DOHH2 (cell line): ENCODE results near the gene NTPCR.

Source experiments
- H3F3A ChIP-seq: fragments of 200-600 bp; sonication (generic), shearing (Covaris generic); 2 replicates; pipeline ENCODE4 v1.6.0; 2016; ENCODE audit warnings: antibody characterized with exemption, mild to moderate bottlenecking; ENCODE audit not compliant: control insufficient read depth, insufficient read depth
- H3K27ac ChIP-seq: fragments of 200-600 bp; sonication (generic); 2 replicates; pipeline ENCODE4 v1.5.1; 2014; ENCODE audit warnings: low read depth, mild to moderate bottlenecking, low read length, moderate library complexity
- H3K27me3 ChIP-seq: fragments of 200-600 bp; sonication (generic); 2 replicates; pipeline ENCODE4 v1.6.1; 2014; ENCODE audit warnings: mild to moderate bottlenecking, low read length, mixed read lengths; ENCODE audit not compliant: control insufficient read depth
- H3K36me3 ChIP-seq: fragments of 200-600 bp; sonication (generic); 2 replicates; pipeline ENCODE4 v1.6.1; 2014; ENCODE audit warnings: mild to moderate bottlenecking, low read length, moderate library complexity, mixed read lengths; ENCODE audit not compliant: control insufficient read depth
- H3K4me1 ChIP-seq: fragments of 200-600 bp; sonication (generic); 2 replicates; pipeline ENCODE4 v1.6.1; 2014; ENCODE audit warnings: mild to moderate bottlenecking, low read length, mixed read lengths; ENCODE audit not compliant: control insufficient read depth
- H3K4me2 ChIP-seq: fragments of 200-600 bp; sonication (generic); 2 replicates; pipeline ENCODE4 v1.6.0; 2014; ENCODE audit warnings: mild to moderate bottlenecking, low read length, moderate library complexity
- H3K4me3 ChIP-seq: fragments of 200-600 bp; sonication (generic); 2 replicates; pipeline ENCODE4 v1.5.1; 2014; ENCODE audit warnings: mild to moderate bottlenecking, low read length, mixed read lengths
- H3K79me2 ChIP-seq: fragments of 200-600 bp; sonication (generic); 2 replicates; pipeline ENCODE4 v1.6.1; 2014; ENCODE audit warnings: mild to moderate bottlenecking, low read length, mixed read lengths; ENCODE audit not compliant: control insufficient read depth
- H3K9me2 ChIP-seq: fragments of 200-600 bp; sonication (generic); replicated peaks from 2 replicates; pipeline ENCODE4 v1.6.1; 2014; ENCODE audit warnings: mild to moderate bottlenecking, low read length, mixed read lengths; ENCODE audit not compliant: control insufficient read depth
- H3K9me3 ChIP-seq: fragments of 200-600 bp; sonication (generic); 2 replicates; pipeline ENCODE4 v1.6.1; 2014; ENCODE audit warnings: antibody characterized with exemption, low read length, mixed read lengths; ENCODE audit not compliant: control insufficient read depth, insufficient read depth
- H4K20me1 ChIP-seq: fragments of 200-600 bp; sonication (generic); 2 replicates; pipeline ENCODE4 v1.6.0; 2014; ENCODE audit warnings: low read depth, mild to moderate bottlenecking, antibody characterized with exemption, low read length, moderate library complexity; ENCODE audit not compliant: control insufficient read depth, insufficient read depth
- EZH2phosphoT487 ChIP-seq: fragments of 200-600 bp; sonication (generic); IDR thresholded peaks from 2 replicates; pipeline ENCODE4 v1.6.1; 2017; ENCODE audit warnings: borderline replicate concordance, mild to moderate bottlenecking, antibody characterized with exemption, low read length, moderate library complexity, mixed read lengths
- TF ChIP-seq, protein P1 (sequence below): fragments of 200-600 bp; sonication (generic); IDR thresholded peaks from one replicate; pipeline ENCODE4 v1.5.1; 2014; ENCODE audit warnings: antibody characterized with exemption, mild to moderate bottlenecking, low read depth, low read length; ENCODE audit not compliant: poor library complexity, severe bottlenecking

The NTPCR gene

GRCh38 chr1:232965124-232965911 lies 14.9 kb downstream of the NTPCR start:
- TF ChIP-seq EZH2phosphoT487: no peak
- H3K4me3 ChIP-seq: no peak overlapping the region
- peaks cover 19% of the 10 kb centered on the region for H3K4me1 ChIP-seq
- no peaks in the 10 kb centered on the region for H4K20me1 ChIP-seq
- no peaks in the 10 kb centered on the region for H3K9me3 ChIP-seq
- no peak overlapping the region for H3K4me2 ChIP-seq
- peaks cover 50% of the 10 kb centered on the region for H3K36me3 ChIP-seq
- no peaks in the 10 kb centered on the region for H3K79me2 ChIP-seq
- no peaks in the 10 kb centered on the region for H3K9me2 ChIP-seq
- no peaks in the 10 kb centered on the region for H3K27me3 ChIP-seq
- no peak overlapping the region for H3K27ac ChIP-seq
- H3F3A ChIP-seq: no peaks in the 10 kb centered on the region

GRCh38 chr1:232965912-232966217 lies 15.5 kb downstream of the NTPCR start:
- Histone ChIP-seq H3K79me2 (no peaks in the 10 kb centered on the region), H3K9me2 (no peaks in the 10 kb centered on the region), H4K20me1 (no peaks in the 10 kb centered on the region), H3K27ac (no peak overlapping the region), H3K9me3 (no peaks in the 10 kb centered on the region), H3K27me3 (no peaks in the 10 kb centered on the region), H3K4me3 (no peak overlapping the region), H3K4me1 (peaks cover 19% of the 10 kb centered on the region), H3K36me3 (peaks cover 53% of the 10 kb centered on the region), H3K4me2 (no peak overlapping the region), H3F3A (no peaks in the 10 kb centered on the region)
- TF ChIP-seq, protein P1, sequence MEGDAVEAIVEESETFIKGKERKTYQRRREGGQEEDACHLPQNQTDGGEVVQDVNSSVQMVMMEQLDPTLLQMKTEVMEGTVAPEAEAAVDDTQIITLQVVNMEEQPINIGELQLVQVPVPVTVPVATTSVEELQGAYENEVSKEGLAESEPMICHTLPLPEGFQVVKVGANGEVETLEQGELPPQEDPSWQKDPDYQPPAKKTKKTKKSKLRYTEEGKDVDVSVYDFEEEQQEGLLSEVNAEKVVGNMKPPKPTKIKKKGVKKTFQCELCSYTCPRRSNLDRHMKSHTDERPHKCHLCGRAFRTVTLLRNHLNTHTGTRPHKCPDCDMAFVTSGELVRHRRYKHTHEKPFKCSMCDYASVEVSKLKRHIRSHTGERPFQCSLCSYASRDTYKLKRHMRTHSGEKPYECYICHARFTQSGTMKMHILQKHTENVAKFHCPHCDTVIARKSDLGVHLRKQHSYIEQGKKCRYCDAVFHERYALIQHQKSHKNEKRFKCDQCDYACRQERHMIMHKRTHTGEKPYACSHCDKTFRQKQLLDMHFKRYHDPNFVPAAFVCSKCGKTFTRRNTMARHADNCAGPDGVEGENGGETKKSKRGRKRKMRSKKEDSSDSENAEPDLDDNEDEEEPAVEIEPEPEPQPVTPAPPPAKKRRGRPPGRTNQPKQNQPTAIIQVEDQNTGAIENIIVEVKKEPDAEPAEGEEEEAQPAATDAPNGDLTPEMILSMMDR: no peak
- no peak for TF ChIP-seq EZH2phosphoT487

DNA sequence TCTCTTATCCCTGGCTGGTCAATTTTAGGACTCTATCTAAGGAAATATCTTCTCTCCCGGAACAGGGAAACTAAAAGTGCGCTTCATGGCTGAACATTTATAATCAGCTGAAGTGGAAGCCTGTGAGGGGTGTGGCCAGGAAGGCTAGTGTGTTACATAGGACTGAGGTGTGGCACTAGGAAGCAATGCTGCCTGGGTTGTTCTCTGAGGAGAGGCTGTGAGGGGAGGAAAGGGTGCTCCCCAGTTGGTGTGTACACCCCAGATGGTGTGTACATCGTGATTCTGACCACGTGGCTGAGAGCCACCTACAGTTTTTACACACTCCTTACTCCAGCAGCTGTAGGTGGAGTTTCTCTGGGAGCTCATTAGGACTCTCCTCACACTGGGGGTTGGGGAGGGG lies 16.3 kb downstream of the NTPCR start:
- Histone ChIP-seq H4K20me1 (no peaks in the 10 kb centered on the region), H3K9me2 (no peaks in the 10 kb centered on the region), H3K79me2 (no peaks in the 10 kb centered on the region), H3F3A (no peaks in the 10 kb centered on the region), H3K36me3 (peaks cover 61% of the 10 kb centered on the region), H3K4me3 (no peak overlapping the region), H3K4me2 (no peak overlapping the region), H3K4me1 (peaks cover 19% of the 10 kb centered on the region), H3K27ac (no peak overlapping the region), H3K9me3 (no peaks in the 10 kb centered on the region), H3K27me3 (no peaks in the 10 kb centered on the region)
- TF ChIP-seq EZH2phosphoT487: no peak
- TF ChIP-seq, protein P1: no peak

DNA sequence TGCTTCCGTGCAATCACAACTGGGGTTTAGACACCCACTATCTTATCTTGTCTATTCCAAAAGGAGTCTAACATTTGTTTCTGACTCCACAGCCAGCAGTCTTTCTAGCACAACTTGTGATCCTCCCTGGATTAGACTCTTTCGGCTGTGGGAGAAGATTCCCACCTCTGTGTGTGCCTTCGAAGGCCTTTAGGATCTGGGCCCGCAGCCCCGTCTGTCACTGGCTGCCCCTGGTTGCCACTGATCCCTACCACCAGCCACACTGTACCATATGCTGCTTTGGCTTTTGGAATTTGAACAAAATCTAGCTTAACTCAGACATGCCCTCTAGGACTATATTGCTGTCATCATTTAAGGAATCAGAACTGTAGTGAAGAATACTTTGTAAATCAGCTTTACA lies 18.0 kb downstream of the NTPCR start:
- H3K4me2 ChIP-seq: no peak overlapping the region
- peaks cover 75% of the 10 kb centered on the region for H3K36me3 ChIP-seq
- no peaks in the 10 kb centered on the region for H3K27me3 ChIP-seq
- no peaks in the 10 kb centered on the region for H3F3A ChIP-seq
- no peaks in the 10 kb centered on the region for H3K79me2 ChIP-seq
- H3K4me3 ChIP-seq: no peak overlapping the region
- no peaks in the 10 kb centered on the region for H3K9me2 ChIP-seq
- no peak overlapping the region for H3K27ac ChIP-seq
- peaks cover 11% of the 10 kb centered on the region for H3K4me1 ChIP-seq
- H4K20me1 ChIP-seq: no peaks in the 10 kb centered on the region
- H3K9me3 ChIP-seq: peaks cover 4% of the 10 kb centered on the region; the same call in 1 of the 2 replicates
- TF ChIP-seq, protein P1: no peak
- no peak for TF ChIP-seq EZH2phosphoT487
